NCI-H146 (cell line): Measurements from ENCODE around the gene LRP1.

Source experiments
- DNase-seq: peaks from one replicate; lab custom pipeline; 2025; lab: John Stamatoyannopoulos, UW

LRP1 gene

DNA sequence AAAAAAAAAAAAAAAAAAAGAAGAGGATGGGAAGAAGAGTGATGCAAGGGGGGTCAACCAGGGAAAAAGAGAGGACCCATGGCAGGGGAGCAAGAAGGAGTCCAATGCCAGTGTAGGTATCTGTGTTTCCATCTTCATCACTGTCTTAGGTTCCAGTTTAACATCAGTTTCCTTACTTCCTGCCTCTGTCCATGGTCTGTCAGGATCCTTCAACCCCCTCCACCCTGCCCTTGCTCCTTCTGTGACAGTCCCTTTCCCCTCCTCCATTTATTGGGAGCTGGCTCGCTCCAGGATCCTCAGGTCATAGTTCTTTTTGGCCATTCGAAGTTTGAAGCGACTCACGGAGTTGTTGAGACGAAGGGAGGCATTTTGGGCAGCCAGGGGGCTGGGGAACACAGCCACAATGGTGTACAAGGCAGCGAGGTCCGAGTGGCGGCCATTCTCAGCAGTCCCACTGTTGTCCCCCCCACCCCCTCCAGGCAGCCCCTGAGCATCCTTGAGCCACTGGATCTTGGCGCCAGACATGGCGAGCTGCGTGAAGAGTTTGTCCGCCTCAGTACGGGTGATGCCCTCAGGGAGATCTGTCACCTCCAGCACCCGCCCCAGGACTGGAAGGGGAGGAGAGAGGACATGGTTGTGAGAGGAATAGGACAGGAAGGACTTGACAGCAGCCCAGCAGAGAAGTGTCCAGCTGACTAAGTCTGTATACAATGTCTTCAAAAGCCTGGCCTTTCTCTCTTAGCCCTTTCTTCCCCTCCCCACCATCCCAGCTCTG is 126.4 kb downstream of the LRP1 start:
- DNase-seq: no peak

GRCh38 chr12:57255916-57256315 is 127.6 kb downstream of the LRP1 start:
- no peak for DNase-seq

- DNase-seq: no peak
Observed at GRCh38 chr12:57258977-57259970, 131.0 kb downstream of the LRP1 start.

DNA sequence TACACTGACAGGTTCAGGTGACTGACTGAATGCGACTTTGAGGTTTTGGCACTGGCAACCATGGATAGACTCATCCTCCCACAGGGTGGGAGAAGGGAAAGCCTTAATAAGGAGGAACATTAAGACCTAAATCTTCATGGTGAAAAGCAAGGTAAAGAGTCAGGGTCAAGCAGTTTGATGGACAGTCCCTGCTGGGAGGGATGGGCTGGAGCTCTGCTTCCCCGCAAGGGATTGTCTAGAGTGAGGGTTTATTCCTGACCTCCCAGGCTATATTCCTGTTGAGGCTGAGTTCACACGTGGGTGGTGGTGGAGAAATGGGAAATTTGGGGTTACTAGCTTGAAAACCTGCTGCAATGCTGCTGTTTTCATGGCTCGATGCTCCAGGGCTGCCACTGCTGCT is 132.1 kb downstream of the LRP1 start:
- no peak for DNase-seq

- peak; percentile 81 for DNase-seq
Observed at GRCh38 chr12:57261428-57261865, 133.2 kb downstream of the LRP1 start.

- DNase-seq: no peak
Observed at GRCh38 chr12:57262126-57262822, 134.0 kb downstream of the LRP1 start.
